Measurements from ENCODE around the gene CALML5.

Gene CALML5, protein sequence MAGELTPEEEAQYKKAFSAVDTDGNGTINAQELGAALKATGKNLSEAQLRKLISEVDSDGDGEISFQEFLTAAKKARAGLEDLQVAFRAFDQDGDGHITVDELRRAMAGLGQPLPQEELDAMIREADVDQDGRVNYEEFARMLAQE

GRCh38 chr10:5499493-5500140, at the start of gene CALML5:
TSS of gene CALML5 (minus strand) at chr10:5499570. CDS start at chr10:5499438, 132 bp downstream.
- Histone ChIP-seq H3K27me3 (no peaks in the 10 kb centered on the region), H3K36me3 (no peaks in the 10 kb centered on the region), H3K4me3 (no peak within 1 kb of the TSS), H3K27ac (no peak within 1 kb of the TSS), H3K9me3 (no peaks in the 10 kb centered on the region), H3K4me1 (peaks cover 0 to 24% (median 0%) of the 10 kb centered on the region in 4 donors)
- TF ChIP-seq, protein P1, sequence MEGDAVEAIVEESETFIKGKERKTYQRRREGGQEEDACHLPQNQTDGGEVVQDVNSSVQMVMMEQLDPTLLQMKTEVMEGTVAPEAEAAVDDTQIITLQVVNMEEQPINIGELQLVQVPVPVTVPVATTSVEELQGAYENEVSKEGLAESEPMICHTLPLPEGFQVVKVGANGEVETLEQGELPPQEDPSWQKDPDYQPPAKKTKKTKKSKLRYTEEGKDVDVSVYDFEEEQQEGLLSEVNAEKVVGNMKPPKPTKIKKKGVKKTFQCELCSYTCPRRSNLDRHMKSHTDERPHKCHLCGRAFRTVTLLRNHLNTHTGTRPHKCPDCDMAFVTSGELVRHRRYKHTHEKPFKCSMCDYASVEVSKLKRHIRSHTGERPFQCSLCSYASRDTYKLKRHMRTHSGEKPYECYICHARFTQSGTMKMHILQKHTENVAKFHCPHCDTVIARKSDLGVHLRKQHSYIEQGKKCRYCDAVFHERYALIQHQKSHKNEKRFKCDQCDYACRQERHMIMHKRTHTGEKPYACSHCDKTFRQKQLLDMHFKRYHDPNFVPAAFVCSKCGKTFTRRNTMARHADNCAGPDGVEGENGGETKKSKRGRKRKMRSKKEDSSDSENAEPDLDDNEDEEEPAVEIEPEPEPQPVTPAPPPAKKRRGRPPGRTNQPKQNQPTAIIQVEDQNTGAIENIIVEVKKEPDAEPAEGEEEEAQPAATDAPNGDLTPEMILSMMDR (IDR thresholded peaks at IDR 0.05), result no peak
- intact Hi-C loops (cut with DNase I; ENCODE audit: low total_unique reads), result no loop called here
- peak in 1 of 2 donors; percentile 32 for DNase-seq

DNA sequence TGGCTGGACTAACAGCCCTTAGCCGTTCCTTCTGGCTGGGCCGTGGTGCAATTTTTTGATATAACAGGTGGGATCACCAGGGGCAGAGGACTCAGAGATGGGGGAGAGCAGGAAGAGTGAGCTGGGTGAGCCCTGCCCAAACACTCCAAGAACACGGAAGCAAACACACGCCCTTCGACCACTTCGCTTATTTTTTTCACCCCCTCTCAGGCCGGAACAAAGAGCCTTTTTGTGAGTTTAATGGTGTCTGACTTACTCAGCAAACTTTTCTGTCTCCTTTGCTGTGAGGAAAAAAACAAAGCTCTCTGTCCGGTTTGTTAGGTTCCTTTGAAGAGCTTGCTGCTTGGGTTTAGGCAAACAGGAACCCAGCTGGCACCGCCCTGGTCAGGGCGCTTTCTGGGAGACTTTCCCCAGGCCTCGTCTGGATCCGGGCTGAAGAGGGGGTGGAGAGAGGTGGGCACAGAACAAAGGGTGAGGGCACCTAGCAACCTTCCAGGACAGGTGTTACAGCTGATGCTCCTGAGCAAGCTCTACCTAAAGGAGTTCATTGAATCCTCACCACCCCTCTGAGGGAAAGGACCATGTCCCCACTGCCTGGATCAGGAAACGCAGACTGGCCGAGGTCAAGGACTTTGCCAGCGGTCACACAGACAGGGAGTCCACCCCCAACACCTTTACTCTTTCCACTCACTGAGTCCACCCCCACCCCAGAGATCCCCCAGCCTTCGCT, 48.7 kb upstream of the CALML5 start:
- DNase-seq, result peak in 1 of 2 donors; percentile 70
- intact Hi-C loops (cut with DNase I; ENCODE audit: low total_unique reads), result no loop called here
- no peaks in the 10 kb centered on the region for H3K36me3 ChIP-seq
- peaks cover 6 to 90% (median 63%) of the 10 kb centered on the region in 4 donors for H3K4me1 ChIP-seq
- H3K27ac ChIP-seq, result peak overlapping the region; percentile 82 to 90
- no peaks in the 10 kb centered on the region for H3K27me3 ChIP-seq
- H3K4me3 ChIP-seq, result peak overlapping the region; percentile 8 to 33
- peaks cover 0 to 6% (median 0%) of the 10 kb centered on the region in 3 donors for H3K9me3 ChIP-seq
- TF ChIP-seq, protein P1 (IDR thresholded peaks at IDR 0.05), result no peak

- TF ChIP-seq, protein P1 (IDR thresholded peaks at IDR 0.05), result no peak
- Histone ChIP-seq H3K9me3 (peaks cover 0 to 6% (median 0%) of the 10 kb centered on the region in 3 donors), H3K4me1 (peaks cover 6 to 85% (median 63%) of the 10 kb centered on the region in 4 donors), H3K36me3 (no peaks in the 10 kb centered on the region), H3K4me3 (peak overlapping the region; percentile 8 to 33), H3K27me3 (no peaks in the 10 kb centered on the region), H3K27ac (peak overlapping the region; percentile 82 to 90)
- intact Hi-C loops (cut with DNase I; ENCODE audit: low total_unique reads), result no loop called here
- peak in 1 of 2 donors; percentile 66 for DNase-seq
Measured at GRCh38 chr10:5547681-5547930, 48.2 kb upstream of the CALML5 start.

DNA sequence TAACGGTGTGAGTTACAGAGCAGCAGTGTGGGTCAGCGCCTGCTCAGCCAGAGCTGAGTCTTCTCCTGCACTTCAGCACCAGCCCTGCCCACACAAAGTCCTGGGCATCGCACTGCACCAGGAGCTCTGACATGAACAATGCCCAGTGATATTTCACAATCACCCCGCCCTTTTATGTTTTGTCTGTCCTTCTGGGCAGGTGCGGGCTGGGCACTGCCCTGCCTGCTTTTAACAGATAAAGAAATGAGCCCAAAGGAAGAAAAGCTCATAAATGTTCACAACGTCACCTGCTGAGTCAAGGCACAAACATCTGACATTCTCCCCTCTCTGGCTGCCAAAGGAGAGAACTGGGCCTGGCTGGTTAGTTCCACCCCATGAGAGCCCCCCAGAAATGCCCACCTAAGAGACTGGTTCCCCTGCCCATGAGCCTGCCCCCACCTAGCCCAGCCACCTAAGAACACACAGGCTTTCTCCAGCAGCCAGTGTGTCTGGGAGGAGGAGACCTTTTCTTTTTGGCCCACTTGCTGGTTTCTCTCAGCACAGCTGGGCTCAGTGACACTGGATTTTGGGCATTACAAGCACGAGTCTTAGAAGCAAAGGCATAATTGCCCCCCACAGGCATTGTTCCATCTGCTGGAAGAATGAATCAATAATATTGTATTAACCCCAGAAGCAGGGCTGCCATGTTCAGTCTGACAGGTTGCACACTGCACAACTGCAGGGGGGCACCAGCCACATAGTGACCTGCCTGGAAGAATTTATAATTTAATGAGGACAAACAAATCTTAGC, 47.7 kb upstream of the CALML5 start:
- Histone ChIP-seq H3K9me3 (peaks cover 0 to 6% (median 0%) of the 10 kb centered on the region in 3 donors), H3K4me3 (peak overlapping the region in 1 of 2 donors; percentile 33), H3K4me1 (peaks cover 6 to 80% (median 60%) of the 10 kb centered on the region in 4 donors), H3K36me3 (no peaks in the 10 kb centered on the region), H3K27me3 (no peaks in the 10 kb centered on the region), H3K27ac (peak overlapping the region; percentile 82 to 90)
- TF ChIP-seq, protein P1 (IDR thresholded peaks at IDR 0.05), result no peak
- intact Hi-C loops (cut with DNase I; ENCODE audit: low total_unique reads), result no loop called here
- DNase-seq, result peak; percentile 23 to 66
